Heart left ventricle (tissue), 16 donors: Measurements from ENCODE around the gene PLPPR5. TPM values are rescaled to one million over a fixed set of nuclear protein-coding genes. Genes with fewer than 3 reads are reported as not detected.

ENCODE experiments used
- ATAC-seq, 4 donors: fragments of 200-7000 bp; cut with Tn5 transposase; one replicate each; pipeline ENCODE4 v1.9.1; 2020 to 2022; ENCODE audit warnings: moderate library complexity in 4 of 4, mild to moderate bottlenecking in 3 of 4, moderate number of reproducible peaks in 1 of 4
- DNase-seq, 5 donors: peaks; one replicate each; pipeline ENCODE4 v3.0.0-alpha.2; 2020
- H3K27ac ChIP-seq, 12 donors: fragments of 200-600 bp; sonication (generic) in 4 of 12; one replicate each; pipeline versions ENCODE4 v1.5.0 to v1.8.0; 2016 to 2022; ENCODE audit warnings: mild to moderate bottlenecking in 2 of 12
- H3K27me3 ChIP-seq, 9 donors: fragments of 200-600 bp; sonication (generic) in 2 of 9; one replicate each; pipeline versions ENCODE4 v1.5.1 to v1.8.0; 2016 to 2022; ENCODE audit warnings: mild to moderate bottlenecking in 3 of 9
- H3K36me3 ChIP-seq, 9 donors: fragments of 200-600 bp; sonication (generic) in 2 of 9; one replicate each; pipeline versions ENCODE4 v1.5.0 to v1.8.0; 2018 to 2022; ENCODE audit warnings: mild to moderate bottlenecking in 2 of 9
- H3K4me1 ChIP-seq, 12 donors: fragments of 200-600 bp; sonication (generic) in 4 of 12; one replicate each; pipeline versions ENCODE4 v1.5.0 to v1.8.0; 2016 to 2022; ENCODE audit warnings: mild to moderate bottlenecking in 3 of 12
- H3K4me3 ChIP-seq, 12 donors: fragments of 200-600 bp; sonication (generic) in 4 of 12; one replicate each; pipeline versions ENCODE4 v1.5.0 to v1.8.0; 2017 to 2022; ENCODE audit warnings: mild to moderate bottlenecking in 9 of 12, moderate library complexity in 4 of 12
- H3K9me3 ChIP-seq, 12 donors: fragments of 200-600 bp; sonication (generic) in 4 of 12; one replicate each; pipeline versions ENCODE4 v1.5.0 to v1.8.0; 2016 to 2022; ENCODE audit warnings: mild to moderate bottlenecking in 1 of 12
- POLR2A ChIP-seq, 2 donors: fragments of 450-650 bp; IDR thresholded peaks; one replicate each; pipeline ENCODE4 v1.6.1; 2017; ENCODE audit warnings: antibody characterized with exemption in 2 of 2, mild to moderate bottlenecking in 2 of 2, moderate library complexity in 2 of 2
- WGBS, 4 donors: extraction: QIAGEN DNeasy Blood & Tissue Kit in 2 of 4; methylation state at CpG; one replicate each; pipeline versions ENCODE4 v1.1.5 to v1.1.7; 2013 to 2018; 5-methylcytosine and 5-hydroxymethylcytosine counted together
- intact Hi-C, 10 donors: fragments of 100-400 bp; cut with DNase I; formaldehyde crosslinking; loops; one replicate each; pipeline versions ENCODE4 v1.11.1 to v1.14.2; 2022
- polyA plus RNA-seq, 2 donors: library from polyadenylated mRNA; stranded (reverse); fragments of 200-250 nt; gene quantifications; one replicate each; pipeline ENCODE4 v1.2.3, GENCODE V29; 2013
- total RNA-seq, 9 donors: library from RNA; depleted of rRNA in 2 of 9; stranded (reverse); fragments of >200 nt in 2 of 9; fragmentation: NEBNext Ultra II Directional in 3 of 9; extraction: Animal tissue kit (Norgen Biotek cat#: 25700) in 3 of 9; gene quantifications; one replicate each; pipeline versions ENCODE4 v1.1.0 to v1.2.4, GENCODE V29; 2016 to 2023
- TF ChIP-seq, protein P1 (sequence below), 12 donors: fragments of 200-600 bp; sonication (generic) in 4 of 12; IDR thresholded peaks; one replicate each; pipeline versions ENCODE4 v1.5.0 to v1.8.0; 2018 to 2022; ENCODE audit warnings: antibody characterized with exemption in 12 of 12, mild to moderate bottlenecking in 5 of 12
- donor health status: ischemic (EF 13 %, LVEDD 7.1; RV severe dilation, severe dysfunction).
- donor health status: healthy with polysubstance abuse.
- donor health status: DM: no; HTN: yes; CAD: no.
- donor health status: DM: no; HTN: no; CAD: no.
- donor health status: ischemic (EF 25% LVEDD 6.9; RV normal size, moderate dysfunction).
- donor health status: ischemic (EF 25% LVEDD 5.7; RV mildly dilated, moderate dysfunction).
- donor health status: healthy.
- donor health status: DM: yes; HTN: yes; CAD: no.
- donor health status: ischemic (EF 35%, LVEDD 5.7; RV mildly dilated, moderate dysfunction).
- donor health status: nonischemic (EF 11% LVEDD 7.7; RV severe dilation, severe dysfunction).
- donor health status: DM: yes; HTN: yes; CAD: no.
- donor health status: PGD.
- donor health status: ischemic (EF 29% LVEDD 5.4; RV normal size, mild dysfunction).
- donor health status: nonischemic (EF 23%, LVEDD 6.1; RV moderate dilation, normal function).

PLPPR5 gene
- total and polyA plus RNA-seq, 11 donors, result not detected

GRCh38 chr1:98947071-98947470 is 57.6 kb downstream of the PLPPR5 start:
- Histone ChIP-seq H3K36me3 (no peaks in the 10 kb centered on the region), H3K9me3 (no peaks in the 10 kb centered on the region), H3K4me3 (no peak overlapping the region), H3K27ac (no peak overlapping the region), H3K27me3 (no peaks in the 10 kb centered on the region), H3K4me1 (no peaks in the 10 kb centered on the region)
- no peak for ATAC-seq
- WGBS, 4 donors, result 77 to 83% (median 81%) methylated on average over 3 of the region's 3 CpGs
- no peak for DNase-seq
- intact Hi-C loops, result no loop called here
- TF ChIP-seq POLR2A (IDR thresholded peaks at IDR 0.05), result no peak
- TF ChIP-seq, protein P1, sequence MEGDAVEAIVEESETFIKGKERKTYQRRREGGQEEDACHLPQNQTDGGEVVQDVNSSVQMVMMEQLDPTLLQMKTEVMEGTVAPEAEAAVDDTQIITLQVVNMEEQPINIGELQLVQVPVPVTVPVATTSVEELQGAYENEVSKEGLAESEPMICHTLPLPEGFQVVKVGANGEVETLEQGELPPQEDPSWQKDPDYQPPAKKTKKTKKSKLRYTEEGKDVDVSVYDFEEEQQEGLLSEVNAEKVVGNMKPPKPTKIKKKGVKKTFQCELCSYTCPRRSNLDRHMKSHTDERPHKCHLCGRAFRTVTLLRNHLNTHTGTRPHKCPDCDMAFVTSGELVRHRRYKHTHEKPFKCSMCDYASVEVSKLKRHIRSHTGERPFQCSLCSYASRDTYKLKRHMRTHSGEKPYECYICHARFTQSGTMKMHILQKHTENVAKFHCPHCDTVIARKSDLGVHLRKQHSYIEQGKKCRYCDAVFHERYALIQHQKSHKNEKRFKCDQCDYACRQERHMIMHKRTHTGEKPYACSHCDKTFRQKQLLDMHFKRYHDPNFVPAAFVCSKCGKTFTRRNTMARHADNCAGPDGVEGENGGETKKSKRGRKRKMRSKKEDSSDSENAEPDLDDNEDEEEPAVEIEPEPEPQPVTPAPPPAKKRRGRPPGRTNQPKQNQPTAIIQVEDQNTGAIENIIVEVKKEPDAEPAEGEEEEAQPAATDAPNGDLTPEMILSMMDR (IDR thresholded peaks at IDR 0.05), result no peak

DNA sequence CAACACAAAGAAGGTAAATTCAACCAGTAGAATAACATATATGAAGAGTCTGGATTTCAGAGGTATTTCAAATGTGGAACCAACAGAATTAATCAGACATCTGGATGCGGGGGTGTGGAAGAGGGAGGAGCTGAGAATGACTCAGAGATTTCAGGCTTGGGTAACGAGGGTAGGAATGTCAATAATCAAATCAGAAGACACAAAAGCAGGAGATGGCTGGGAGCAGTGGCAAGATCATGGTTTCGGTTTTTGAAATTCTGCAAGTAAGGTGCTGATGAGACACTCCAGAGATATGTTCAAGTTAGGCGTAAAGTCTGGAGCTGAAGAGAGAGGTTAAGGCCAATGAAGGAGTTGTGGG is 64.0 kb downstream of the PLPPR5 start:
- ATAC-seq, result no peak
- Histone ChIP-seq H3K9me3 (no peaks in the 10 kb centered on the region), H3K4me1 (no peaks in the 10 kb centered on the region), H3K27ac (no peak overlapping the region), H3K36me3 (no peaks in the 10 kb centered on the region), H3K27me3 (no peaks in the 10 kb centered on the region), H3K4me3 (no peak overlapping the region)
- intact Hi-C loops, result no loop called here
- 65 to 74% (median 69%) methylated on average over 4 of the region's 4 CpGs for WGBS, 4 donors
- no peak for TF ChIP-seq POLR2A (IDR thresholded peaks at IDR 0.05)
- TF ChIP-seq, protein P1 (IDR thresholded peaks at IDR 0.05), result no peak
- DNase-seq, result no peak

- DNase-seq, result no peak
- Histone ChIP-seq H3K4me3 (no peak overlapping the region), H3K27ac (no peak overlapping the region), H3K36me3 (no peaks in the 10 kb centered on the region), H3K4me1 (no peaks in the 10 kb centered on the region), H3K9me3 (no peaks in the 10 kb centered on the region), H3K27me3 (no peaks in the 10 kb centered on the region)
- WGBS, 4 donors, result 84 to 91% (median 88%) methylated on average over 4 of the region's 4 CpGs
- intact Hi-C loops, result no loop called here
- ATAC-seq, result no peak
- TF ChIP-seq, protein P1 (IDR thresholded peaks at IDR 0.05), result no peak
- TF ChIP-seq POLR2A (IDR thresholded peaks at IDR 0.05), result no peak
Measured at GRCh38 chr1:98940069-98940721, 64.5 kb downstream of the PLPPR5 start.

DNA sequence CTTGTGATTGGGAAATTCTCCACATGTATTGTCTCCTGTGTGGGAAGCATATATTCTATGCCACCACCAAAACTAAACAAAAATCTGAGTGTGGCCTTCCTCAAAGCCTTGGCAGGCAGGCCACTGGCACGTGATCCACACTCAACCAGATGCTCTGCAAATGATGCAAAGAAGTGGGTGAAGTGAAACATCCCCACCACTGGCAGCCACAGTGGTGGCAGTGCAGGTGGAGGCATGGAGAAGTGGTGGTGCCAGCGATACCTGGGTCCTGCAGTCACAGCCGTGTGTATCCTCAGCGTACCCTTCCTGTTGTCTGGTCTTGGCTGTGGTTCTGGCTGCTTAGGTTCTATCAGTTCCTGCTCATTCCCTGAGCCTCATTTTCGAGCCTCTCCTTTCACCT is 65.2 kb downstream of the PLPPR5 start:
- TF ChIP-seq, protein P1 (IDR thresholded peaks at IDR 0.05), result no peak
- no peak for TF ChIP-seq POLR2A (IDR thresholded peaks at IDR 0.05)
- WGBS, 4 donors, result 82 to 90% (median 84%) methylated on average over 5 of the region's 5 CpGs
- DNase-seq (no peak), ATAC-seq (no peak)
- no peak overlapping the region for H3K4me3 ChIP-seq
- H3K9me3 ChIP-seq, result no peaks in the 10 kb centered on the region
- H3K4me1 ChIP-seq, result no peaks in the 10 kb centered on the region
- H3K27ac ChIP-seq, result no peak overlapping the region
- H3K27me3 ChIP-seq, result peaks cover 0 to 5% (median 0%) of the 10 kb centered on the region in 9 donors
- H3K36me3 ChIP-seq, result no peaks in the 10 kb centered on the region
- intact Hi-C loops, result no loop called here
